Gastroesophageal sphincter (tissue), 3 donors: ENCODE data around the gene PNPLA7.

Source experiments
- CTCF ChIP-seq, 4 experiments: fragments of 200-600 bp in 2 of 4; fragments of 450-650 bp in 2 of 4; sonication (generic) in 1 of 4; IDR thresholded peaks; one replicate each; pipeline ENCODE4 v1.5.1; 2017 to 2019; ENCODE audit warnings: antibody characterized with exemption in 4 of 4, mild to moderate bottlenecking in 2 of 4, moderate library complexity in 2 of 4
- EP300 ChIP-seq: sonication (generic); formaldehyde crosslinking; IDR thresholded peaks from one replicate; pipeline ENCODE4 v1.6.1; 2017; ENCODE audit warnings: antibody characterized with exemption, mild to moderate bottlenecking
- POLR2A ChIP-seq, 2 donors: fragments of 450-650 bp; IDR thresholded peaks; one replicate each; pipeline ENCODE4 v1.6.1; 2017; ENCODE audit warnings: antibody characterized with exemption in 2 of 2, mild to moderate bottlenecking in 2 of 2, moderate library complexity in 1 of 2

- TF ChIP-seq CTCF (IDR thresholded peaks at IDR 0.05) (no peak), POLR2A (IDR thresholded peaks at IDR 0.05) (no peak), EP300 (no peak)
Measured at GRCh38 chr9:137447722-137448601, 102.2 kb downstream of the PNPLA7 start.
